Measurements from ENCODE around the gene ARID3C. TPM values are rescaled to one million over a fixed set of nuclear protein-coding genes. Genes with fewer than 3 reads are reported as not detected.

ARID3C gene
- total and polyA plus RNA-seq, 11 donors, result 0.20 TPM; not detected in 10

DNA sequence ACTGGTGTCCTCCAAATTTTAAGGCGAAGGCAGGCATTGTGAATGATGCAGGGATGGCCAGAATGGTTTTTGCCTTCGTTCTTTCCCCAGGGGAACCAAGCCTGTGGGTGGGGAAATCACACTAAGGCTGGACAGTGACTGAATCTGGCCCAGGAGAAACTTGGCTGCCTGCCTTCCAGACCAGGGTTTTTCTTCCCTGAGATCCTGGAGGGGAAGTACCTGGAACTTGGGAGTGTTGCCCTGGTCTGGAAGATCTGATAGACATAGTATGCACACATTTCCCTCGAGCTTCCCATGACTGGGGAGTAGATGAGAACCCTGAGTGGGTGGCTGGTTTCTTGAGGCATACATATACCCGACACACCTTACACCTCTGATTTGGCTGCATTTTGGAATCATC is 22.5 kb upstream of the ARID3C start:
- peaks cover 0 to 29% (median 22%) of the 10 kb centered on the region in 9 donors for H3K36me3 ChIP-seq
- TF ChIP-seq, protein P1, sequence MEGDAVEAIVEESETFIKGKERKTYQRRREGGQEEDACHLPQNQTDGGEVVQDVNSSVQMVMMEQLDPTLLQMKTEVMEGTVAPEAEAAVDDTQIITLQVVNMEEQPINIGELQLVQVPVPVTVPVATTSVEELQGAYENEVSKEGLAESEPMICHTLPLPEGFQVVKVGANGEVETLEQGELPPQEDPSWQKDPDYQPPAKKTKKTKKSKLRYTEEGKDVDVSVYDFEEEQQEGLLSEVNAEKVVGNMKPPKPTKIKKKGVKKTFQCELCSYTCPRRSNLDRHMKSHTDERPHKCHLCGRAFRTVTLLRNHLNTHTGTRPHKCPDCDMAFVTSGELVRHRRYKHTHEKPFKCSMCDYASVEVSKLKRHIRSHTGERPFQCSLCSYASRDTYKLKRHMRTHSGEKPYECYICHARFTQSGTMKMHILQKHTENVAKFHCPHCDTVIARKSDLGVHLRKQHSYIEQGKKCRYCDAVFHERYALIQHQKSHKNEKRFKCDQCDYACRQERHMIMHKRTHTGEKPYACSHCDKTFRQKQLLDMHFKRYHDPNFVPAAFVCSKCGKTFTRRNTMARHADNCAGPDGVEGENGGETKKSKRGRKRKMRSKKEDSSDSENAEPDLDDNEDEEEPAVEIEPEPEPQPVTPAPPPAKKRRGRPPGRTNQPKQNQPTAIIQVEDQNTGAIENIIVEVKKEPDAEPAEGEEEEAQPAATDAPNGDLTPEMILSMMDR (IDR thresholded peaks at IDR 0.05), result no peak
- no peak for TF ChIP-seq POLR2A (IDR thresholded peaks at IDR 0.05)
- peak overlapping the region; percentile 74 to 95 (median 86) for H3K27ac ChIP-seq
- 21 to 38% (median 28%) methylated on average over 3 to 4 of the region's 4 CpGs for WGBS, 4 donors
- DNase-seq, result peak in 3 of 5 donors; percentile 43 to 59 (median 55)
- no peaks in the 10 kb centered on the region for H3K27me3 ChIP-seq
- no peaks in the 10 kb centered on the region for H3K9me3 ChIP-seq
- no peak for ATAC-seq
- H3K4me1 ChIP-seq, result peaks cover 7 to 77% (median 64%) of the 10 kb centered on the region in 12 donors
- peak overlapping the region in 11 of 12 donors; percentile 6 to 65 (median 56) for H3K4me3 ChIP-seq
- intact Hi-C loops (cut with DNase I), result loop anchor here in 1 of 10 donors (5.0 kb wide), 1 partner anchor 51 kb away; no protein-coding TSS in a partner anchor

DNA sequence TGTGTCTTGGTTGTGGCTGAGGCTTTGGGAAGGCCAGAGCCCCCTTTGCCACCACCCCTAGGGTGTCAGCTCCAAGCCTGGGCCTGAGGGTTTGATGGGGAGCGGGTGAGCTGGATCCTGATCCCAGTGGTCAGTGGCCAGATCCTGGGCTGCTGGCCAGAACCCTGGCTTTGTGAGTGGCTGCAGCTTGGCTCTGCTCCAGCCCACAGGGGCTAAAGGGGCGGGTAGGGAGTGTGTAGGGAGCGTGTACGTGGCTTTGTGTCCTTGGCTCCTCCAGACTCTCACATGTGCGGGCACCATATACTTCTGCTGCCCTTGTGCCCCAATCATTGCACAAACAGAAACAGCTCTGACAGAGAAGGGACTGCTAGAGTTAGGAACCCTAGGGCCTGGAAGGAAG is 21.9 kb upstream of the ARID3C start:
- WGBS, 4 donors, result 40 to 62% (median 53%) methylated on average over 4 to 5 of the region's 5 CpGs
- Histone ChIP-seq H3K9me3 (no peaks in the 10 kb centered on the region), H3K36me3 (peaks cover 0 to 29% (median 21%) of the 10 kb centered on the region in 9 donors), H3K4me1 (peaks cover 7 to 77% (median 67%) of the 10 kb centered on the region in 12 donors), H3K27ac (peak overlapping the region in 7 of 12 donors; percentile 80 to 90 (median 86)), H3K27me3 (no peaks in the 10 kb centered on the region), H3K4me3 (no peak overlapping the region)
- DNase-seq (no peak), ATAC-seq (no peak)
- intact Hi-C loops (cut with DNase I), result loop anchor here in 1 of 10 donors (5.0 kb wide), 1 partner anchor 51 kb away; no protein-coding TSS in a partner anchor
- TF ChIP-seq, protein P1 (IDR thresholded peaks at IDR 0.05), result no peak
- no peak for TF ChIP-seq POLR2A (IDR thresholded peaks at IDR 0.05)

DNA sequence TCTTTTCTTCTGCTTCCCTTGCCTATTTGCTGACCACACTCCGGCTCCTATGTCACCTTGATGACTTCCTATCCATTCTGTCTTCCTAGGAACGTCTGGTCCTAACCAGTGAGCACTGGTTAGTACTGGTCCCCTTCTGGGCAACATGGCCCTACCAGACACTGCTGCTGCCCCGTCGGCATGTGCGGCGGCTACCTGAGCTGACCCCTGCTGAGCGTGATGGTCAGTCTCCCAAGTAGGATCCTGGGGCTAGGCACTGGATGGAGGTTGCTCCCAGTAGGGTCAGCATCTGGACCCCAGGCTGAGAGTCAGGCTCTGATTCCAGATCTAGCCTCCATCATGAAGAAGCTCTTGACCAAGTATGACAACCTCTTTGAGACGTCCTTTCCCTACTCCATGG is 19.8 kb upstream of the ARID3C start:
- peaks cover 0 to 29% (median 21%) of the 10 kb centered on the region in 9 donors for H3K36me3 ChIP-seq
- TF ChIP-seq, protein P1 (IDR thresholded peaks at IDR 0.05), result no peak
- no peak for TF ChIP-seq POLR2A (IDR thresholded peaks at IDR 0.05)

DNA sequence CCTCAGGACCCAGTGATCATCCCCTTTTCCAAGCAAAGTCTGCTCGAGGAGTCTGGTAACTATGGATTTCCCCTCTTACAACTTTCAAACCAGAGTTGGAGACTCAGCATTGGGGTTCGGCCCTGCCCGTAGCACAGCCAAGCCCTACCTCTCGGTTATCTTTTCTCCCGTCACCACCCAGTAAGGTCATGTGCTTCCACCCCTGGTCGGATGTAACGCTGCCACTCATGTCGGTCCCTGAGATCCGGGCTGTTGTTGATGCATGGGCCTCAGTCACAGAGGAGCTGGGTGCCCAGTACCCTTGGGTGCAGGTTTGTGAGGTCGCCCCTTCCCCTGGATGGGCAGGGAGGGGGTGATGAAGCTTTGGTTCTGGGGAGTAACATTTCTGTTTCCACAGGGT is 18.8 kb upstream of the ARID3C start:
- TF ChIP-seq POLR2A (IDR thresholded peaks at IDR 0.05), result no peak
- TF ChIP-seq, protein P1 (IDR thresholded peaks at IDR 0.05), result no peak
- H3K27me3 ChIP-seq, result no peaks in the 10 kb centered on the region
- peaks cover 0 to 29% (median 21%) of the 10 kb centered on the region in 9 donors for H3K36me3 ChIP-seq
- intact Hi-C loops (cut with DNase I), result no loop called here
- H3K27ac ChIP-seq, result peak overlapping the region in 10 of 12 donors; percentile 87 to 96 (median 93)
- WGBS, 4 donors, result 40 to 54% (median 48%) methylated on average over 9 to 10 of the region's 10 CpGs
- no peak for DNase-seq
- H3K4me3 ChIP-seq, result peak overlapping the region; percentile 38 to 96 (median 80)
- ATAC-seq, result no peak
- H3K4me1 ChIP-seq, result peaks cover 3 to 45% (median 38%) of the 10 kb centered on the region in 12 donors
- H3K9me3 ChIP-seq, result no peaks in the 10 kb centered on the region

More for the DNA sequence above, 19.8 kb upstream of the ARID3C start:
- H3K4me3 ChIP-seq, result no peak overlapping the region
- WGBS, 4 donors, result 82 to 91% (median 85%) methylated on average over 8 of the region's 8 CpGs
- H3K9me3 ChIP-seq, result no peaks in the 10 kb centered on the region
- DNase-seq (no peak), ATAC-seq (no peak)
- peaks cover 7 to 55% (median 47%) of the 10 kb centered on the region in 12 donors for H3K4me1 ChIP-seq
- H3K27me3 ChIP-seq, result no peaks in the 10 kb centered on the region
- intact Hi-C loops (cut with DNase I), result no loop called here
- H3K27ac ChIP-seq, result peak overlapping the region in 1 of 12 donors; percentile 94
